ENCODE measurements around the gene ETV4. TPM values are rescaled to one million over a fixed set of nuclear protein-coding genes. Genes with fewer than 3 reads are reported as not detected.

Gene ETV4
- total RNA-seq, 1 donor = 6.1 TPM

DNA sequence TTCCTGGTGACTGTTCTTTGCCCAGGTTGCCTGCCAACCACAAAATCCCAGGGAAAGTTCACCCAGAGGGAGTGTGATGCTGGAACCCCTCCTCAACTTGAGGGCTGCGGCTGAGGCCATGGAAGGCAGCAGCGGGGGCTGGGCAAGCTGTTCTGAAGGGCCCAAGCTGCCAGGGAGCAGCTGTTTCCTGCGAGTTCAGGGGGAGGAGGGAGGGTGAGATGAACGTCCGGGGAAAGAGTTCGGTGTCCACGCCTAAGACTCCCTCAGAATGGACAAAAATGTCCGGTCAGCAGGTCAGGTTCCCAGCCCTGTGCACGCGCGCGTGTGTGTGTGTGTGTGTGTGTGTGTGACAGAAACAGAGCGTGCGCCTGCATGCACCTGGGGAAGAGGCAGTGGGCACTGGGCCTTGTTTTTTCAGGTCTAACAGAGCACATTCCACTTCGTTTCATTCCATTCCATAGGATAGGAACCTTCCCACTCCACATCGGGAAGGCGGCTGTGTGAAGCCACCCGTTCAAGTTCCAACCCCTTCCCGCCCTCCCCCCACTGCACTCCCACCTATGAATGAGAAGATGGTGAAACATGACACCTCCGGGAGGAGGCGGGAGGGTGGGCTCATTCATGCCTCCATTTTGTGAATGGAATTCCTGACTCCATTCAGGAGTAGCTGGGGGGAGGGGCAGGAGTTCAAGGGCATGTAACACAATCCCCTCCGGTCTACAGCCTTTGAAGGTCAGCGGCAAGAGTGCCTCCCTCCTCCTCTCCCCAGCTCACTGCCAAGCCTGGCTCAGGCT lies 15.7 kb downstream of the ETV4 start:
- peak; percentile 75 for DNase-seq (ENCODE audit: low read depth)
- TF ChIP-seq, protein P1, sequence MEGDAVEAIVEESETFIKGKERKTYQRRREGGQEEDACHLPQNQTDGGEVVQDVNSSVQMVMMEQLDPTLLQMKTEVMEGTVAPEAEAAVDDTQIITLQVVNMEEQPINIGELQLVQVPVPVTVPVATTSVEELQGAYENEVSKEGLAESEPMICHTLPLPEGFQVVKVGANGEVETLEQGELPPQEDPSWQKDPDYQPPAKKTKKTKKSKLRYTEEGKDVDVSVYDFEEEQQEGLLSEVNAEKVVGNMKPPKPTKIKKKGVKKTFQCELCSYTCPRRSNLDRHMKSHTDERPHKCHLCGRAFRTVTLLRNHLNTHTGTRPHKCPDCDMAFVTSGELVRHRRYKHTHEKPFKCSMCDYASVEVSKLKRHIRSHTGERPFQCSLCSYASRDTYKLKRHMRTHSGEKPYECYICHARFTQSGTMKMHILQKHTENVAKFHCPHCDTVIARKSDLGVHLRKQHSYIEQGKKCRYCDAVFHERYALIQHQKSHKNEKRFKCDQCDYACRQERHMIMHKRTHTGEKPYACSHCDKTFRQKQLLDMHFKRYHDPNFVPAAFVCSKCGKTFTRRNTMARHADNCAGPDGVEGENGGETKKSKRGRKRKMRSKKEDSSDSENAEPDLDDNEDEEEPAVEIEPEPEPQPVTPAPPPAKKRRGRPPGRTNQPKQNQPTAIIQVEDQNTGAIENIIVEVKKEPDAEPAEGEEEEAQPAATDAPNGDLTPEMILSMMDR (IDR thresholded peaks at IDR 0.05; ENCODE audit: insufficient read depth, low read length) = no peak
- H3K4me3 ChIP-seq (ENCODE audit: low read depth, low read length) = no peak overlapping the region

DNA sequence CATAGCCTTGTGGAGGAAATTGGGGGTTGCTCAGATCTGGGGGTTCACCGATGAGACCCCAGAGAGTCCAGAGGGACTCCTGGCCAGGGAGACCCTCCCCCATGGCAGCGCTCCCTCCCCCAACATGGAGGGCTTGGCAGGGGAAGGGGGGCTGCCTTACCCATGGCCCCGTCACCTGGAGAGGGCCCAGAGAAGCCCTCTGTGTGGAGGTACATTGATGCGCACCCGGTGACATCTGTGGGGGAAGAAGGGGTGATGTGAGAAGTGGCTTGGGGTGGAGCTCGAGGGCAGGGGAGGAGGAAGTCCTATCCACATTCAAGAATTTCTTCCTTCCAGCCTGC lies 16.2 kb downstream of the ETV4 start:
- no peak for DNase-seq (ENCODE audit: low read depth)
- TF ChIP-seq, protein P1 (IDR thresholded peaks at IDR 0.05; ENCODE audit: insufficient read depth, low read length) = no peak
- no peak overlapping the region for H3K4me3 ChIP-seq (ENCODE audit: low read depth, low read length)

DNA sequence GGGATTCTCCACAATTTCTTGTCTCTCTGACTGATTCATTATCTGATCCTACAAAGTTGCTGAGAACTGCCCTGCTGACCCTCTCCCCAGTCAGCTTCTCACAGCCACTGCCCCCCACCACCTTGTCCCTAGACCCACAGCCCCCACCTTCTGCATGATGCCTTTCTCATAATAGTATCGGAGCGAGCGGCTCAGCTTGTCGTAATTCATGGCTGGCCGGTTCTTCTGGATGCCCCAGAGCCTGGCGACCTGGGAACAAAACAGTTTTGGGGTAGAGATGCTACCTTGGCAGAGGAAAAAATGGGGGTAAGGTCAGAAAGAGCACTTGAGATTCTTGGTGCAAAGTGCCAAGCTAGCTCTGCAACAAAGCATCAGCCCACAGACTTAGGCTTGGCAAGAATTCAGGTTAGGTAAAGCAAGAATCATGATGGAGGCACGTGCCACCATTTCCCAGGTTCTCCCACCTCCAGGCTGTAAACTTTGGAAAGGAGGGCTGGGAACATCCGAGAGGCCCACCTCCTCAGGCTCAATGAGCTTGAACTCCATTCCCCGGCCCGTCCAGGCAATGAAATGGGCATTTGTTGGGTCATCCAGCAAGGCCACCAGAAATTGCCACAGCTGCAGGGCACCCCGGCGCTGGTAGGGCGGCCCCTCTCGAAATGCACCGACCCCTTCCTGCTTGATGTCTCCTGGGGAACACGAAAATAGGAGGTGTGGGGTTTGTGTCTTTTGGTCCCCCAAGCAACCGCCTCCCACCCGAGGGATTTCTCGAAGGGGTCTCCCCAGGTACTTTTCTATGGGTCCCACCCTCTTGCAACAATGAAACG lies 16.9 kb downstream of the ETV4 start:
- no peak for DNase-seq (ENCODE audit: low read depth)
- H3K4me3 ChIP-seq (ENCODE audit: low read depth, low read length) = no peak overlapping the region
- TF ChIP-seq, protein P1 (IDR thresholded peaks at IDR 0.05; ENCODE audit: insufficient read depth, low read length) = no peak

DNA sequence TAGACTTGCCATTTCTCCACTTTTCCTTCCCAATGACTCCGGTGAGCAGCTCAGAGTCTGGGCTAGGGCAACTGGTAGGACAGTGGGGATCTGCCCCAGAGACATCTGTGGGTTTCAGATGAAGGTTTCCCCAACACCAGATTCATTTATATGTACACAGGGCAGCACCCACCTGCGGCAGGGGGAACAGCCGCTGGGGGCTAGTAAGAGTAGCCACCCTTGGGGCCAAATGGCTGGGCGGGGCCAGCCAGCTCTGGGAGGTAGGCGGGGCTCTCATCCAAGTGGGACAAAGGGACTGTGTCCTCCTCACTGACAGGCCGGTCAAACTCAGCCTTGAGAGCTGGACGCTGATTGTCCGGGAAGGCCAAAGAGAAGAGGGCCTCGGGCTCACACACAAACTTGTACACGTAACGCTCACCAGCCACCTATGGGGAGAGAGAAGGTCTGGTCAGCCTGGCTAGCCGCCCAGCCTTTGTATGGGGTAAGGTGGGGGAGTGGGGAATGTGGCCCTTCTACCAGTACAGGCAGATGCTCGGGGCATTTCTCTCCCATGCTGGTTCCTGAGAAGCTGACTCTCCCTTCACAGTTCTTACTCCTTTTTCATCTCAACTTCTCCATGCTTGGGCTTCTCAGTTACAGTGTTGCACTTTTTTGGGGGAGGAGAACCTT lies 17.7 kb downstream of the ETV4 start:
- no peak overlapping the region for H3K4me3 ChIP-seq (ENCODE audit: low read depth, low read length)
- TF ChIP-seq, protein P1 (IDR thresholded peaks at IDR 0.05; ENCODE audit: insufficient read depth, low read length) = no peak
- DNase-seq (ENCODE audit: low read depth) = no peak

DNA sequence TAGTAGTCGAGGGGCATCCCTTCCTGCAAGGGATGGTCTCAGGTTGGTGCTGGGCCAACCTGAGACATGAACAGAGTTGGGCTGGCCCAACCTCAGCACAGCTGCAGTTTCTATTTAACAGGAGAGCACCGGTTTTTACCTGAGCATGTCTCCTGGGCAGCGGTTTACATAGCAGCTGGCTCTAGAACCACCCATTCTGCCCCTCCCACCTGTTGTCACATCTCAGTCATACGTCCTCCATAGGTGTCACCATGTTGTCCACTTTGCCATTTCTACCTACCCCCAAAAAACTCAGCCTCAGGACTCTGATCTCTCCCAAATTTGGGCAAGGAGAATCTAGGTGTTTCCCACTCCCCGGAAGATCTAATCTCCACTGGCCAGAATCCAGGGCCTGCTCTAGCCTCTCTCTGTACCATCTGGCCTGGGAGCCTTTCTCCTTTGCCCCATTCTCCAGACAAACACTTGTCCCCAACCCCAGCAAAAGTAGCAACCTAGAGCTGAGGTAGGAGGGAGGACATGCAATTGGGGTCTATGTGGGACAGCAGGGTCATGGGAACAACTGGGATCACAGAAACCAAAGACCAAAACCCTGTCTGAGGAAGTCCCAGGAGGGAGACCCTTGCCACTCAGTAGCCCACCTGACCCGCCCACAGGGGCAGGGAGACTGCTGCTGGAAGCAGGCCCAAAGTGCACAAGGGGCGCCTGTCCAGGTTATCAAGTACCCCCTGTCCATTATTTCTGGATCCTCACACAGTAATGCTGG lies 19.1 kb downstream of the ETV4 start:
- no peak overlapping the region for H3K4me3 ChIP-seq (ENCODE audit: low read depth, low read length)
- DNase-seq (ENCODE audit: low read depth) = no peak
- TF ChIP-seq, protein P1 (IDR thresholded peaks at IDR 0.05; ENCODE audit: insufficient read depth, low read length) = no peak

DNA sequence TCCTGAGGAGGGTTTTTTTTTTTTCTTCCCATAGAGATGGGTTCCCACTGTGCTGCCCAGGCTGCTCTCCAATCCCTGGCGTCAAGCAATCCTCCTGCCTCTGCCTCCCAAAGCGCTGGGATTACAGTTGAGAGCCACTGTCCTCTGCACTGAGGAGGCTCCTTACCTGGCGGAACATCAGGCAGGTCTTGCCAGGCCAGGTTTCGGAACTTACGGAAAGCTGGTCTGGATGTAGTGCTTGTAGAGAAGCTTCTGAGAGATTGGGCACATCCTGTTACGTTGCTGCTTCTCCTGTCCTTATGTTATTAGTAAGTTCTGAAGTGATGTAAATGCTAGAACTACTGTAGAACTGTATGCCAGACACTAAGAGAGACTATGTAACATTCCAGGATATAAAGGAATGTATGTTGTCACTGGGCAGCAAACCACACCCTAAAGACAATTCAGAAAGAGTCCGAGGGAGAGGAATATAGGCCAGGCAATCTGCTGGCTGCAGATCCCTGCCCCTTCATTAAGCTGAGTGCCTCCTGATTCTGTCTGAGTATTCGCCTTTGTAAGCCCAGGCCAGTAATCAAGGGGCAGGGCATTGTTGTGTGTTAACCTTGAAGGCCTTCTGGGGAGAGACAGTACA lies 21.1 kb downstream of the ETV4 start:
- H3K4me3 ChIP-seq (ENCODE audit: low read depth, low read length) = no peak overlapping the region
- DNase-seq (ENCODE audit: low read depth) = peak; percentile 30
- TF ChIP-seq, protein P1 (IDR thresholded peaks at IDR 0.05; ENCODE audit: insufficient read depth, low read length) = no peak
